Vagina (tissue), 2 donors: ENCODE measurements around the gene TOX2. TPM values are rescaled to one million over a fixed set of nuclear protein-coding genes. Genes with fewer than 3 reads are reported as not detected.

Experiments used
- DNase-seq, 2 donors: peaks; one replicate each; pipeline ENCODE4 v3.0.0-alpha.2; 2017; ENCODE audit errors: extremely low spot score in 2 of 2
- H3K27ac ChIP-seq: fragments of 200-600 bp; sonication (generic); one replicate; pipeline ENCODE4 v1.5.1; 2019
- H3K27me3 ChIP-seq: fragments of 200-600 bp; sonication (generic); one replicate; pipeline ENCODE4 v1.5.1; 2019
- H3K36me3 ChIP-seq, 2 donors: fragments of 200-600 bp; sonication (generic); one replicate each; pipeline ENCODE4 v1.5.1; 2017 to 2019
- H3K4me1 ChIP-seq: fragments of 200-600 bp; sonication (generic); one replicate; pipeline ENCODE4 v1.5.1; 2019
- H3K4me3 ChIP-seq, 2 donors: fragments of 200-600 bp; sonication (generic); 1 replicate in 1 of 2; 2 replicates in 1 of 2; pipeline ENCODE4 v1.5.1; 2016 to 2019
- H3K9me3 ChIP-seq: fragments of 200-600 bp; sonication (generic); one replicate; pipeline ENCODE4 v1.5.1; 2019
- CTCF ChIP-seq, 3 experiments: fragments of 450-650 bp in 2 of 3; fragments of 200-600 bp in 1 of 3; sonication (generic) in 1 of 3; IDR thresholded peaks; one replicate each; pipeline ENCODE4 v1.5.1; 2017 to 2019; ENCODE audit warnings: antibody characterized with exemption in 3 of 3, mild to moderate bottlenecking in 2 of 3, moderate library complexity in 2 of 3
- POLR2A ChIP-seq, 2 donors: fragments of 450-650 bp; IDR thresholded peaks; one replicate each; pipeline ENCODE4 v1.6.1; 2017; ENCODE audit warnings: antibody characterized with exemption in 2 of 2, mild to moderate bottlenecking in 2 of 2, moderate library complexity in 2 of 2
- POLR2AphosphoS5 ChIP-seq, 2 donors: sonication (generic); formaldehyde crosslinking; IDR thresholded peaks; one replicate each; pipeline ENCODE4 v1.9.0; 2017; ENCODE audit warnings: antibody characterized with exemption in 2 of 2, mild to moderate bottlenecking in 2 of 2, low read depth in 1 of 2; ENCODE audit not compliant: insufficient read depth in 1 of 2
- intact Hi-C: fragments of 100-400 bp; cut with DNase I; formaldehyde crosslinking; loops from one replicate; pipeline ENCODE4 v1.15.1; 2023
- total RNA-seq: library from RNA; depleted of rRNA; stranded (reverse); fragments of >200 nt; gene quantifications from one replicate; pipeline ENCODE4 v1.2.3, GENCODE V29; 2016

Gene TOX2
- total RNA-seq, 1 donor from 2014 or later: 5.2 TPM

GRCh38 chr20:43974695-43975094 lies 60.0 kb downstream of the TOX2 start:
- TF ChIP-seq POLR2A (IDR thresholded peaks at IDR 0.05) (no peak), POLR2AphosphoS5 (IDR thresholded peaks at IDR 0.05; ENCODE audit: insufficient read depth in 1 of 2, low read depth in 1 of 2) (no peak), CTCF (IDR thresholded peaks at IDR 0.05) (no peak)
- no peaks in the 10 kb centered on the region for H3K9me3 ChIP-seq
- no peak for DNase-seq
- intact Hi-C loops: no loop called here
- H3K4me1 ChIP-seq: no peaks in the 10 kb centered on the region
- H3K27ac ChIP-seq: no peak overlapping the region
- no peaks in the 10 kb centered on the region for H3K36me3 ChIP-seq
- H3K27me3 ChIP-seq: no peaks in the 10 kb centered on the region
- no peak overlapping the region for H3K4me3 ChIP-seq

GRCh38 chr20:43975096-43975768 lies 60.6 kb downstream of the TOX2 start:
- no peaks in the 10 kb centered on the region for H3K4me1 ChIP-seq
- no peaks in the 10 kb centered on the region for H3K27me3 ChIP-seq
- no peak overlapping the region for H3K4me3 ChIP-seq
- intact Hi-C loops: no loop called here
- no peak for DNase-seq
- no peak overlapping the region for H3K27ac ChIP-seq
- H3K9me3 ChIP-seq: no peaks in the 10 kb centered on the region
- H3K36me3 ChIP-seq: no peaks in the 10 kb centered on the region
- TF ChIP-seq POLR2AphosphoS5 (IDR thresholded peaks at IDR 0.05; ENCODE audit: insufficient read depth in 1 of 2, low read depth in 1 of 2): no peak
- no peak for TF ChIP-seq CTCF (IDR thresholded peaks at IDR 0.05)
- no peak for TF ChIP-seq POLR2A (IDR thresholded peaks at IDR 0.05)

- H3K9me3 ChIP-seq: no peaks in the 10 kb centered on the region
- no peak for TF ChIP-seq CTCF (IDR thresholded peaks at IDR 0.05)
- TF ChIP-seq POLR2AphosphoS5 (IDR thresholded peaks at IDR 0.05; ENCODE audit: insufficient read depth in 1 of 2, low read depth in 1 of 2): no peak
- no peak for TF ChIP-seq POLR2A (IDR thresholded peaks at IDR 0.05)
- DNase-seq: no peak
Observed at GRCh38 chr20:43976547-43976946, 61.9 kb downstream of the TOX2 start.

GRCh38 chr20:43977252-43977651 lies 62.6 kb downstream of the TOX2 start:
- Histone ChIP-seq H3K4me1 (no peaks in the 10 kb centered on the region), H3K27ac (no peak overlapping the region), H3K27me3 (no peaks in the 10 kb centered on the region), H3K9me3 (no peaks in the 10 kb centered on the region), H3K4me3 (no peak overlapping the region), H3K36me3 (no peaks in the 10 kb centered on the region)
- no peak for DNase-seq
- intact Hi-C loops: no loop called here
- TF ChIP-seq POLR2AphosphoS5 (IDR thresholded peaks at IDR 0.05; ENCODE audit: insufficient read depth in 1 of 2, low read depth in 1 of 2): no peak
- no peak for TF ChIP-seq CTCF (IDR thresholded peaks at IDR 0.05)
- no peak for TF ChIP-seq POLR2A (IDR thresholded peaks at IDR 0.05)

More at GRCh38 chr20:43976547-43976946, 61.9 kb downstream of the TOX2 start:
- no peak overlapping the region for H3K27ac ChIP-seq
- no peaks in the 10 kb centered on the region for H3K27me3 ChIP-seq
- intact Hi-C loops: no loop called here
- H3K4me3 ChIP-seq: no peak overlapping the region
- no peaks in the 10 kb centered on the region for H3K4me1 ChIP-seq
- no peaks in the 10 kb centered on the region for H3K36me3 ChIP-seq

GRCh38 chr20:43977962-43978361 lies 63.3 kb downstream of the TOX2 start:
- H3K27ac ChIP-seq: no peak overlapping the region
- H3K27me3 ChIP-seq: no peaks in the 10 kb centered on the region
- no peak overlapping the region for H3K4me3 ChIP-seq
- no peaks in the 10 kb centered on the region for H3K4me1 ChIP-seq
- no peak for DNase-seq
- no peaks in the 10 kb centered on the region for H3K9me3 ChIP-seq
- intact Hi-C loops: no loop called here
- TF ChIP-seq POLR2AphosphoS5 (IDR thresholded peaks at IDR 0.05; ENCODE audit: insufficient read depth in 1 of 2, low read depth in 1 of 2) (no peak), POLR2A (IDR thresholded peaks at IDR 0.05) (no peak), CTCF (IDR thresholded peaks at IDR 0.05) (no peak)
- H3K36me3 ChIP-seq: no peaks in the 10 kb centered on the region
